GM12864 (cell line): ENCODE data around the gene MYMK.
A peak's percentile ranks its signal among the peaks of the same experiment; 100 is the strongest.

Experiments used
- DNase-seq: peaks from one replicate; pipeline ENCODE4 v3.0.0-alpha.2; 2011; ENCODE audit warnings: low read depth
- H3K4me3 ChIP-seq: 2 replicates; pipeline ENCODE4 v1.5.1; 2011; ENCODE audit warnings: mild to moderate bottlenecking, low read depth, low read length, control low read depth
- TF ChIP-seq, protein P1 (sequence below): IDR thresholded peaks from 2 replicates; pipeline ENCODE4 v1.5.1; 2011; ENCODE audit warnings: low read depth, mild to moderate bottlenecking, moderate library complexity, low read length, control low read depth, inconsistent platforms; ENCODE audit errors: missing control alignments

Gene MYMK

DNA sequence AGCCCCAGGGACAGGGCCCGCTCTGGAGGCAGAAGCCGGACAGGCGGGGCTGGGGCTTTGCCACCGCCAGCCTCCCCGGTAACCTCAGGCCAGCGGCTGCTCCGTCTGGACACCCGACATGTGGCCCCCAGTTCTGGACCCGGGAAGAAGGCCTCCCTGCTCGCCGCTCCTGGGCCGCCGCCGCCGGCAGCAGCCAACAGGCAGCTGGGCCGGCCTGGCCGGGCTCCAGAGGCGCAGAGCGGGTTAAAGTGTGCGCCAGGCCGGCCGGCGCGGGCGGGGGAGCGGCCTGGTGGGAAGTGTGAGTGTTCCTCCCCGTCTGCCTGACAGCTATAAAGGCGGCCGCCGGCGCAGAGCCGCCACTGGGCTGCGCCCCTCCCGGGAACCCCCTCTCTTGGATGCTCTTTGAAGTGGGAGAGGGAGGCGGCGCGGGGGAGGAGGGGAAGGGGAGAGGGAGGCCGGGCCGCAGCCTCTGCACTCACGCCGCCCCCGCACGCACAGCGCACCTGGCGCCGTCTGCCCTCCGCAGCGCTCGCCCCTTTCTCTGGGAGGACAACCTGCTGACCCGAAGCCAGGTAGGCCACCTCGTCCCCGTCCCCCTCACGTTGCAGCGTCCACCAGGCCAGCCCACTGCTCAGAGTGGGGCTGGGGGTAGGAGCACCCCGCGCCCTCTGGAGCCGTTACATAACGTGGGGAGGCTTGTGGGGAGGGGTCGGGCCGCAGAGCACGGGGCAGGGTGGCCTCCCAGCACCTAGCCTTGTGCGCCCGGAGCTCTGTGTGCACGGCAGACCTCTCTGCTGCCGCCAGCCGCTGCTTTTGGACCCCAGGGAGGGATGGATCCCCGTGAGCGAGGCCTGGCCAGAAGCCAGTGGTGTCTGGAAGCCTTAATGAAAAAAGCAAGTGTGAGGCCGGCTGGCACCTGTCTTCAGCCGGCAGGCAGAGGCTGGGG lies 9.9 kb upstream of the MYMK start, which contains the start of gene ADAMTSL2:
TSS of gene ADAMTSL2 (plus strand) at position 359 of the 946 bp plus-strand sequence. CDS start 2,009 bp downstream, outside the sequence.
- H3K4me3 ChIP-seq = no peak within 1 kb of the TSS
- no peak for DNase-seq
- TF ChIP-seq, protein P1, sequence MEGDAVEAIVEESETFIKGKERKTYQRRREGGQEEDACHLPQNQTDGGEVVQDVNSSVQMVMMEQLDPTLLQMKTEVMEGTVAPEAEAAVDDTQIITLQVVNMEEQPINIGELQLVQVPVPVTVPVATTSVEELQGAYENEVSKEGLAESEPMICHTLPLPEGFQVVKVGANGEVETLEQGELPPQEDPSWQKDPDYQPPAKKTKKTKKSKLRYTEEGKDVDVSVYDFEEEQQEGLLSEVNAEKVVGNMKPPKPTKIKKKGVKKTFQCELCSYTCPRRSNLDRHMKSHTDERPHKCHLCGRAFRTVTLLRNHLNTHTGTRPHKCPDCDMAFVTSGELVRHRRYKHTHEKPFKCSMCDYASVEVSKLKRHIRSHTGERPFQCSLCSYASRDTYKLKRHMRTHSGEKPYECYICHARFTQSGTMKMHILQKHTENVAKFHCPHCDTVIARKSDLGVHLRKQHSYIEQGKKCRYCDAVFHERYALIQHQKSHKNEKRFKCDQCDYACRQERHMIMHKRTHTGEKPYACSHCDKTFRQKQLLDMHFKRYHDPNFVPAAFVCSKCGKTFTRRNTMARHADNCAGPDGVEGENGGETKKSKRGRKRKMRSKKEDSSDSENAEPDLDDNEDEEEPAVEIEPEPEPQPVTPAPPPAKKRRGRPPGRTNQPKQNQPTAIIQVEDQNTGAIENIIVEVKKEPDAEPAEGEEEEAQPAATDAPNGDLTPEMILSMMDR = no peak

DNA sequence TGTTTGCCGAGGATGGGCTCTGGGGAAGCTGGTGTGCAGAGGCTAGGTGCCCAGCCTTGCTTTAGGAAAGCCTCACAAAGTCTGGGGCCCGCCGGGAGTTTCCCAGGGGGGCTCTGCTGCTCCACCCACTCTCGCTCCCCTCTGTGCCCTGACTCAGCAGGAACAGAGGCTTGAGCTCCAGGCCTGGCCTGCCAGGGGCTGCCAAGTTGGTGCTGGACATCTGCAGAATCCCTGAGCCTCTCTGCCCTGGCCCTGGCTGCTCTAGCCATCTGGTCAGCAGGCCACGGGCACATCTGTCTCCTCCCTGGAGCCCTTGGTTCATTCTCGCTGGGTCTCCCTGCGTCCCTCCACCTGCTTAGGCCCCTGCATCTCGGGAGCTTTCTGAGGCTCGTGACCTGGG lies 9.1 kb upstream of the MYMK start:
- H3K4me3 ChIP-seq = no peak overlapping the region
- DNase-seq = no peak
- TF ChIP-seq, protein P1 = no peak

DNA sequence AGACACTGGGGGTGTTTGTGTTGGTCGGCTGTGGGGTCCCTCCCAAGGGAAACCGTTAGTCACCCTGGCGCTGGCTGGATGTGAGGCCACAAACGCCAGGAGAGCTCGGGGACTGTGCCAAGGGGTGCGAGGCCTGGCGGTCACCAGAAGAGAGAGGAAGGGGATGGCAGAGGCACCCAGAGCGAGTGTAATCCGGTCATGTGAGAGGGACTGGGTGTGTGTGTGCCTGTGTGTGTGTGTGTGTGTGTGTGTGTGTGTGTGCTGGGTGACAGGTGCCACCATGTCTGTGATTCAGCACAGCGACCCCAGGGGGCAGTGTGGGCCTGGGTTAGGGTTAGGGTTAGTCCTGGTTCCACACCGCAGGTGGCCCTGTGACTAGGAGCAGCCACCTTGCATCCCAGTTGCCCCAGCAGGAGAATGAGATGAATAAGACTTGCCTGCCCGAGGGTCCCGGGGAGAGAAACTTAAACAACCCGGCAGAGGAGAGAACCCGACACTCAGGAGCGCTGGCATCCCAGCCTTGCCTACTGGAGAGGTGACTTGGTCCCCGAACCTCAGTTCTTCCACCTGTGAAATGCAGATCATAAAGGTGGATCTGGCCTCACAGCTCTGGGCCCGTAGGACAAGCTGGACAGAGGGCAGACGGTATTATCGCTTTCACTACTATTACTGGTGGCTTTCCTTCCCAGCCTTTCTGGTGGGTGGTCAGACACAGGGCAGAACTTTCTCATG lies 8.3 kb upstream of the MYMK start:
- H3K4me3 ChIP-seq = no peak overlapping the region
- TF ChIP-seq, protein P1 = peak; percentile 70
- DNase-seq = peak; percentile 33

DNA sequence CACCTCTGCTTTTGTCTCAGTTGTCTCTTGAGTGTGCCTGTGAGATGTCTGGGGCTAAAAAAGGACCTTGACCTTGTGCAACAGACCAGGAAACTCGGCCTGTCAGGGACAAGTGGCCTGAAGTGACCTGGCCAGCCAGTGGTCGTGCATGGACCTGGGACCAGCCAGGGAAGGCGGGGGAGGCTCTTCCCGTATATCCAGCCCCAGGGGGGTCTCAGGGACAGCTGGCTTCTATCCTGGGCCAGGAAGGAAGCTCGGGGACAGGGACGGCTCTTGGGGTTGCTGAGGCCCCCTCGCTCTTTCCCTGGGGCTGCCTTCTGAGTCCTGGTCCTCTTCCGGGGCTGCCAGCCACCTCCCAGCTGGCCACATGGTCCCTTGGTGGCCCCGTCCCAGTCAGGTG lies 6.5 kb upstream of the MYMK start:
- DNase-seq = no peak

DNA sequence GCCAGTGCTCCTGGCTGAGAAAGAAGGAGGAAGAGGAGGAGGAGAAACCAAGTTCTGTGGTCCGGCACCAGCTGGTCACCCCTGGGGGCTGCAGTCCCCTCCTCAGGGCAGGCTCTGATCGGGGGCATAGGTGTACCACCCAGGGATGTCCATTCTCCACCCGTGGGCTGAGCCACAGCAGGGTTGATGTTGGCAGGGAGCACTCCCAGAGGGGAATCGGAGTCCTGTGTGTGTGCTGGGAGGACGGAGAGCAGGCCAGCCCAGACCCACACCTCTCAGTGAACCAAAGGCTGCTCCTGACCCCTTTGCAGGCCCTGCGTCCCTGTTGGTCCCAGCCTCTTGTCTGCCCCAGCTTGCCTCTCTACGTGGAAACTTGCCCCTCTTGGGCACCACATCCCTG lies 5.1 kb upstream of the MYMK start:
- H3K4me3 ChIP-seq = no peak overlapping the region
- DNase-seq = no peak
- TF ChIP-seq, protein P1 = no peak

More for the DNA sequence above, 6.5 kb upstream of the MYMK start:
- H3K4me3 ChIP-seq = no peak overlapping the region
- TF ChIP-seq, protein P1 = no peak

DNA sequence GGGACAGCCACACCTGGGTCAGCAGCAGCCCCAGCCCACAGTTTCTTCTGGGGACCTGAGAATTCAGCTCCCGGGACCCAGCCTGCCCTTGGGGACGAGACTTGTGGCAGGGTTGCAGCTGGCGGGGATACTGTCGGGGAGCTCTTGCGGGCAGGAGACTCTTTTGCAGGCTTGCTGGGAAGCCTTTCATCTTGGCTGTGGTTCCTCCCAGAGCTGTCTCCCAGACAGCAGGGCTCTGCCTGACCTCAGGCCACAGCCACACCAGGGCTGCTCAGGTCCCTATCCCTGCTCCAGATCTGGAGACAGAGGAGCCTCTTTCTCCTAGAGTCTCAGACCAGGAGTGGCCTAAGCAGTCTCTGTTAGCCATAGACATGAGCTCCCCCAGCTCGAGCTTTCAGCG lies 4.7 kb upstream of the MYMK start:
- DNase-seq = no peak
- TF ChIP-seq, protein P1 = no peak
- H3K4me3 ChIP-seq = no peak overlapping the region
